KMS-11 (cell line): ENCODE data around the gene NOP53.
"Not testable (repeated sequence)": the region's sequence is repeated elsewhere in the genome, so short reads cannot be mapped to it uniquely, and the experiment has no call there.

Experiments used
- H2AFZ ChIP-seq: fragments of 200-600 bp; sonication (generic); 2 replicates; pipeline ENCODE4 v1.6.1; 2016; ENCODE audit warnings: antibody characterized with exemption, mixed run types, low read depth
- H3K27ac ChIP-seq: fragments of 200-600 bp; sonication (generic); 2 replicates; pipeline ENCODE4 v1.6.1; 2016; ENCODE audit warnings: mild to moderate bottlenecking, mixed run types
- H3K27me3 ChIP-seq: fragments of 200-600 bp; sonication (generic); 2 replicates; pipeline ENCODE4 v1.6.1; 2017; ENCODE audit warnings: mild to moderate bottlenecking, low read depth, mixed run types, moderate library complexity; ENCODE audit not compliant: insufficient read depth
- H3K36me3 ChIP-seq: fragments of 200-600 bp; sonication (generic); 2 replicates; pipeline ENCODE4 v1.6.1; 2017; ENCODE audit warnings: mild to moderate bottlenecking, mixed run types; ENCODE audit not compliant: insufficient read depth
- H3K4me1 ChIP-seq: fragments of 200-600 bp; sonication (generic); 2 replicates; pipeline ENCODE4 v1.6.1; 2016; ENCODE audit warnings: mild to moderate bottlenecking, low read depth, mixed run types; ENCODE audit not compliant: poor library complexity, severe bottlenecking
- H3K4me2 ChIP-seq: fragments of 200-600 bp; sonication (generic); 2 replicates; pipeline ENCODE4 v1.7.0; 2016; ENCODE audit warnings: mild to moderate bottlenecking, mixed run types
- H3K4me3 ChIP-seq: fragments of 200-600 bp; sonication (generic); IDR thresholded peaks from 2 replicates; pipeline ENCODE4 v1.6.1; 2017; ENCODE audit warnings: low read depth, low read length, mixed read lengths; ENCODE audit not compliant: insufficient read depth
- H3K79me2 ChIP-seq: fragments of 200-600 bp; sonication (generic); 2 replicates; pipeline ENCODE4 v1.6.1; 2016; ENCODE audit warnings: low read depth, mixed run types; ENCODE audit not compliant: insufficient read depth
- H3K9ac ChIP-seq: fragments of 200-600 bp; sonication (generic); 2 replicates; pipeline ENCODE4 v1.6.1; 2016; ENCODE audit warnings: mild to moderate bottlenecking, mixed run types
- H4K20me1 ChIP-seq: fragments of 200-600 bp; sonication (generic); 2 replicates; pipeline ENCODE4 v1.6.1; 2016; ENCODE audit warnings: mild to moderate bottlenecking, mixed run types; ENCODE audit not compliant: insufficient read depth
- CTCF ChIP-seq: fragments of 200-600 bp; sonication (generic); conservative IDR thresholded peaks from 2 replicates; pipeline ENCODE4 v1.6.1; 2017; ENCODE audit warnings: low read depth, mild to moderate bottlenecking, antibody characterized with exemption, low read length, moderate library complexity, mixed read lengths

The NOP53 gene

GRCh38 chr19:47767349-47767748 lies 22.0 kb downstream of the NOP53 start:
- no peak overlapping the region for H3K27ac ChIP-seq
- no peaks in the 10 kb centered on the region for H3K36me3 ChIP-seq
- no peak overlapping the region for H3K4me2 ChIP-seq
- H3K4me3 ChIP-seq = no peak overlapping the region
- H4K20me1 ChIP-seq = no peaks in the 10 kb centered on the region
- peaks cover 5% of the 10 kb centered on the region for H3K4me1 ChIP-seq
- H3K27me3 ChIP-seq = peaks cover 16% of the 10 kb centered on the region; the same call in 1 of the 2 replicates
- TF ChIP-seq CTCF = no peak
- H2AFZ ChIP-seq = no peak overlapping the region
- no peaks in the 10 kb centered on the region for H3K79me2 ChIP-seq
- H3K9ac ChIP-seq = no peak overlapping the region

GRCh38 chr19:47768604-47769003 lies 23.3 kb downstream of the NOP53 start:
- H3K4me1 ChIP-seq = peaks cover 5% of the 10 kb centered on the region
- no peak overlapping the region for H3K4me3 ChIP-seq
- H3K79me2 ChIP-seq = no peaks in the 10 kb centered on the region
- no peaks in the 10 kb centered on the region for H4K20me1 ChIP-seq
- H3K9ac ChIP-seq = no peak overlapping the region
- no peak overlapping the region for H3K27ac ChIP-seq
- H3K4me2 ChIP-seq = no peak overlapping the region
- no peak for TF ChIP-seq CTCF
- H2AFZ ChIP-seq = no peak overlapping the region
- H3K36me3 ChIP-seq = no peaks in the 10 kb centered on the region
- H3K27me3 ChIP-seq = peaks cover 26% of the 10 kb centered on the region; the same call in 1 of the 2 replicates

DNA sequence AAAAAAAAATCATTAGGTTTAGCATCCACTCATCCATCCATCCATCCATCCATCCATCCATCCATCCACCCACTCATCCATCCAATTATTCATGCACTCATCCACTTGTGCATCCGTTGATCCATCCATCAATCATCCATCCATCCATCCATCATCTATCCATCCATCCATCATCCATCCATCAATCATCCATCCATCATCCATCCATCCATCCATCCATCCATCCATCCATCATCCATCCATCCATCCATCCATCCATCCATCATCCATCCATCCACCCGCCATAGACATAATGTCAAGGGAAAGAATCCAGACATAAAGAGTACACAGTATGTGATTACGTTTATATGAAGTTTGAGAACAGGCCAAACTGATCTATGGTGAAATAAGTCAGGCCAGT lies 24.2 kb downstream of the NOP53 start:
- Histone ChIP-seq H3K36me3 (no peaks in the 10 kb centered on the region), H2AFZ (no peak overlapping the region), H4K20me1 (no peaks in the 10 kb centered on the region), H3K79me2 (no peaks in the 10 kb centered on the region), H3K4me3 (no peak overlapping the region), H3K27me3 (peaks cover 27% of the 10 kb centered on the region; the same call in 1 of the 2 replicates), H3K9ac (no peak overlapping the region), H3K4me1 (peaks cover 5% of the 10 kb centered on the region), H3K27ac (no peak overlapping the region), H3K4me2 (no peak overlapping the region)
- TF ChIP-seq CTCF = no peak

DNA sequence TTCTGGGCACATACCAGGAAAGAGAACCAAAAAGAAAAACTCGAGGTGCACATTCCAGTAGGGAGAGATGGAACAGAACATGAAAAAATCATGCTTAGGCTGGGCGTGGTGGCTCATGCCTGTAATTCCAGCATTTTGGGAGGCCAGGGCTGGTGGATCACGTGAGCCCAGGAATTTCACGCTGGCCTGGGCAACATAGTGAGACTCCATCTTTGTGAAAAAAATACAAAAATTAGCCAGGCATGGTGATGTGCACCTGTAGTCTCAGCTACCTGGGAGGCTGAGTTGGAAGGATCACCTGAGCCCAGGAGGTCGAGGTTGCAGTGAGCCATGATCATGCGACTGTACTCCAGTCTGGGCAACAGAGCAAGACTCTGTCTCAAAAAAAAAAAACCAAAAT lies 25.9 kb downstream of the NOP53 start:
- peaks cover 27% of the 10 kb centered on the region; the same call in 1 of the 2 replicates for H3K27me3 ChIP-seq
- H3K4me2 ChIP-seq, H3K9ac ChIP-seq, H3K27ac ChIP-seq, H4K20me1 ChIP-seq, H3K4me1 ChIP-seq, H3K79me2 ChIP-seq, H3K4me3 ChIP-seq, H2AFZ ChIP-seq, H3K36me3 ChIP-seq: not testable (repeated sequence)

GRCh38 chr19:47776568-47776967 lies 31.2 kb downstream of the NOP53 start:
- Histone ChIP-seq H2AFZ (no peak overlapping the region), H3K79me2 (peaks cover 11% of the 10 kb centered on the region; the same call in 1 of the 2 replicates), H3K27me3 (peaks cover 14% of the 10 kb centered on the region; the same call in 1 of the 2 replicates), H3K4me1 (peaks cover 11% of the 10 kb centered on the region), H3K27ac (no peak overlapping the region), H3K36me3 (no peaks in the 10 kb centered on the region), H4K20me1 (no peaks in the 10 kb centered on the region), H3K4me3 (no peak overlapping the region), H3K9ac (no peak overlapping the region), H3K4me2 (no peak overlapping the region)
- TF ChIP-seq CTCF = no peak

DNA sequence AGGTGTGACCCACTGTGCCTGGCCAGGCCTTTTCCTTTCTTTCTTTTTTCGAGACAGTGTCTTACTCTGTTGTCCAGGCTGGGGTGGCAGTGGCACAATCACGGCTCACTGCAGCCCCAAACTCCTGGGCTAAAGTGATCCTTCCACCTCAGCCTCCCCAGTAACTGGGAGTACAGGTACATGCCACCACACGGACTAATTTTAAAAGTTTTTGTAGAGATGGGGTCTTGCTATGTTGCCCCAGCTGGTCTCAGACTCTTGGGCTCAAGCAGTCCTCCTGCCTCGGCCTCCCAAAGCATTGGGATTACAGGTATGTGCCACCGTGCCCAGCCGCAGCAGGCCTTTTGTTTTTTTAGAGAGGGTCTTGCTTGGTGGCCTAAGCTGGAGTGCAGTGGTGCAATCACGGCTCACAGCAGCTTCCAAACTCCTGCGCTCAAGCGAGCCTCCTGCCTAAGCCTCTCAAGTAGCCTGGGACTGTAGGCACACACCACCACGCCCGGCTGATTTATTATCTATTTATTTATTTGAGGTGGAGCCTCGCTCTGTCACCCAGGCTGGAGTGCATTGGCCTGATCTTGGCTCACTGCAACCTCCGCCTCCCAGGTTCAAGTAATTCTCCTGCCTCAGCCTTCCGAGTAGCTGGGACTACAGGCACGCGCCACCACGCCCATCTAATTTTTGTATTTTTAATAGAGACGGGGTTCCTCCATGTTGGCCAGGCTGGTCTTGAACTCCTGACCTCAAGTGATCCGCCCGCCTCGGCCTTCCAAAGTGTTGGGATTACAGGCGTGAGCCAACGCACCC lies 32.1 kb downstream of the NOP53 start:
- not testable (repeated sequence) for H4K20me1 ChIP-seq, H3K36me3 ChIP-seq, H3K9ac ChIP-seq, H3K27ac ChIP-seq, H3K4me3 ChIP-seq
- Histone ChIP-seq H3K79me2 (peaks cover 11% of the 10 kb centered on the region; the same call in 1 of the 2 replicates), H3K4me1 (peaks cover 11% of the 10 kb centered on the region), H3K4me2 (peak overlapping the region; percentile 90), H2AFZ (peak overlapping the region; percentile 81), H3K27me3 (peaks cover 10% of the 10 kb centered on the region; the same call in 1 of the 2 replicates)
